Measurements from ENCODE around the gene MPDZ.

GRCh38 chr9:13221741-13222140 is 57.8 kb downstream of the MPDZ start:
- TF ChIP-seq CTCF (IDR thresholded peaks at IDR 0.05; ENCODE audit: insufficient read depth, low read length, poor library complexity, severe bottlenecking) = no peak
- TF ChIP-seq EZH2phosphoT487 (conservative IDR thresholded peaks at IDR 0.05; ENCODE audit: low read length) = no peak

Measured in SU-DHL-6 (cell line).